ENCODE data around the gene CYP2U1. TPM values are rescaled to one million over a fixed set of nuclear protein-coding genes. Genes with fewer than 3 reads are reported as not detected.

CYP2U1 gene
- total and polyA plus RNA-seq, 9 of the 15 experiments (the other 6 are each of a cell fraction or from before 2014, with no cell fraction given) = 0.03 to 0.15 (median 0.07) TPM

- in situ Hi-C loops (cut with MboI) = no loop called here
- H3K4me3 ChIP-seq = no peak overlapping the region
- H3K9ac ChIP-seq (ENCODE audit: insufficient read depth in 1 of 2, low read depth in 2 of 2, low read length in 2 of 2) = no peak overlapping the region
- H3K9me3 ChIP-seq (replicated peaks; ENCODE audit: control insufficient read depth, insufficient read depth, low read depth, low read length) = peaks cover 2% of the 10 kb centered on the region
- H3K79me2 ChIP-seq (ENCODE audit: control insufficient read depth, insufficient read depth, low read length) = no peaks in the 10 kb centered on the region
- ATAC-seq (no peak), FAIRE-seq (no peak), DNase-seq (ENCODE audit: extremely low read depth in 1 of 4, low spot score in 3 of 4) (no peak)
- POLR2A ChIA-PET = no interaction called here
- WGBS (ENCODE audit: insufficient coverage, low coverage, missing lambda C conversion rate) = 32% methylated on average over 4 of the region's 4 CpGs
- H2AFZ ChIP-seq (ENCODE audit: low read depth, low read length) = no peak overlapping the region
- no peaks in the 10 kb centered on the region for H4K20me1 ChIP-seq (replicated peaks; ENCODE audit: control insufficient read depth, insufficient read depth, low read length)
- CTCF ChIA-PET (ENCODE audit: low intra/inter-chr PET ratio) = no interaction called here
- H3K4me1 ChIP-seq (replicated peaks in 1 of 2; ENCODE audit: control insufficient read depth in 2 of 2, insufficient read depth in 2 of 2, low read length in 2 of 2) = no peaks in the 10 kb centered on the region
- no peak overlapping the region for H3K4me2 ChIP-seq (ENCODE audit: insufficient read depth, low read length)
- H3K27ac ChIP-seq (ENCODE audit: extremely low read depth, low read depth, low read length) = no peak overlapping the region
- intact Hi-C loops (cut with micrococcal nuclease) = no loop called here
- H3K36me3 ChIP-seq (ENCODE audit: control insufficient read depth, insufficient read depth, low read length) = no peaks in the 10 kb centered on the region
- H3K27me3 ChIP-seq (ENCODE audit: control insufficient read depth in 2 of 2, insufficient read depth in 2 of 2, low read length in 2 of 2) = no peaks in the 10 kb centered on the region
- BruUV-seq (replicated peaks) = no TSS peak
- no peaks in the 10 kb centered on the region for H3K9me1 ChIP-seq (ENCODE audit: control insufficient read depth, insufficient read depth, low read length)
- TF ChIP-seq BRD9 (IDR thresholded peaks at IDR 0.05; ENCODE audit: low read depth, partially characterized antibody) (no peak), LCOR (CRISPR knock-in tag; IDR thresholded peaks at IDR 0.05) (no peak), HMGXB4 (CRISPR knock-in tag; IDR thresholded peaks at IDR 0.05) (no peak), ID3 (CRISPR knock-in tag; IDR thresholded peaks at IDR 0.05) (no peak), ID3 (tag; IDR thresholded peaks at IDR 0.05) (no peak), MAX (CRISPR knock-in tag; IDR thresholded peaks at IDR 0.05) (no peak), TRIM28 (IDR thresholded peaks at IDR 0.05) (no peak), MTA1 (IDR thresholded peaks at IDR 0.05; ENCODE audit: borderline replicate concordance) (no peak), E2F3 (CRISPR knock-in tag; IDR thresholded peaks at IDR 0.05) (no peak), HNRNPK (IDR thresholded peaks at IDR 0.05; ENCODE audit: low read depth, low read length, poor library complexity, severe bottlenecking) (no peak), DLX4 (CRISPR knock-in tag; IDR thresholded peaks at IDR 0.05) (no peak), TSC22D4 (tag; IDR thresholded peaks at IDR 0.05) (no peak), ZBTB5 (IDR thresholded peaks at IDR 0.05) (no peak)
Measured at GRCh38 chr4:107977482-107977881, 46.1 kb downstream of the CYP2U1 start.
